ENCODE results near the gene FAM240A.

Gene FAM240A

GRCh38 chr3:46614431-46614830 is 2.1 kb downstream of the FAM240A start:
- in situ Hi-C loops (cut with MboI; ENCODE audit: low pct_unique_long_range_greater_than_20kb, low sequenced_read_pairs, unreplicated experiment) = no loop called here
- TF ChIP-seq CTCF (IDR thresholded peaks at IDR 0.05; ENCODE audit: extremely low read depth, insufficient read depth, missing control alignments) = no peak
- no peak for DNase-seq (ENCODE audit: low spot score)

- no peak for DNase-seq (ENCODE audit: low spot score)
- TF ChIP-seq CTCF (IDR thresholded peaks at IDR 0.05; ENCODE audit: extremely low read depth, insufficient read depth, missing control alignments) = no peak
- in situ Hi-C loops (cut with MboI; ENCODE audit: low pct_unique_long_range_greater_than_20kb, low sequenced_read_pairs, unreplicated experiment) = no loop called here
Observed at GRCh38 chr3:46615050-46615775, 2.9 kb downstream of the FAM240A start.

GRCh38 chr3:46615976-46616375 is 3.7 kb downstream of the FAM240A start:
- no peak for TF ChIP-seq CTCF (IDR thresholded peaks at IDR 0.05; ENCODE audit: extremely low read depth, insufficient read depth, missing control alignments)
- DNase-seq (ENCODE audit: low spot score) = no peak

GRCh38 chr3:46617941-46618340 is 5.6 kb downstream of the FAM240A start:
- in situ Hi-C loops (cut with MboI; ENCODE audit: low pct_unique_long_range_greater_than_20kb, low sequenced_read_pairs, unreplicated experiment) = no loop called here
- no peak for TF ChIP-seq CTCF (IDR thresholded peaks at IDR 0.05; ENCODE audit: extremely low read depth, insufficient read depth, missing control alignments)

More at GRCh38 chr3:46615976-46616375, 3.7 kb downstream of the FAM240A start:
- in situ Hi-C loops (cut with MboI; ENCODE audit: low pct_unique_long_range_greater_than_20kb, low sequenced_read_pairs, unreplicated experiment) = no loop called here

GRCh38 chr3:46619845-46620778 is 7.8 kb downstream of the FAM240A start:
- TF ChIP-seq CTCF (IDR thresholded peaks at IDR 0.05; ENCODE audit: extremely low read depth, insufficient read depth, missing control alignments) = no peak
- no peak for DNase-seq (ENCODE audit: low spot score)
- in situ Hi-C loops (cut with MboI; ENCODE audit: low pct_unique_long_range_greater_than_20kb, low sequenced_read_pairs, unreplicated experiment) = no loop called here

More at GRCh38 chr3:46617941-46618340, 5.6 kb downstream of the FAM240A start:
- no peak for DNase-seq (ENCODE audit: low spot score)

- in situ Hi-C loops (cut with MboI; ENCODE audit: low pct_unique_long_range_greater_than_20kb, low sequenced_read_pairs, unreplicated experiment) = no loop called here
Observed at GRCh38 chr3:46624533-46624932, 12.2 kb downstream of the FAM240A start.

More at GRCh38 chr3:46624533-46624932, 12.2 kb downstream of the FAM240A start:
- TF ChIP-seq CTCF (IDR thresholded peaks at IDR 0.05; ENCODE audit: extremely low read depth, insufficient read depth, missing control alignments) = no peak
- no peak for DNase-seq (ENCODE audit: low spot score)
